Endometrial microvascular endothelial cells (primary cell): Measurements from ENCODE around the gene MLN. TPM values are rescaled to one million over a fixed set of nuclear protein-coding genes. Genes with fewer than 3 reads are reported as not detected.

Experiments used
- in situ Hi-C: cut with HindIII; loops from 2 replicates; pipeline ENCODE4 v1.10.0; 2017; ENCODE audit warnings: low sequenced_read_pairs, low pct_unique_long_range_greater_than_20kb; ENCODE audit errors: inconsistent ontology term
- total RNA-seq: library from RNA; depleted of rRNA; stranded (reverse); fragments of >200 nt; gene quantifications from one replicate; pipeline ENCODE4 v1.2.3, GENCODE V29; 2015; ENCODE audit errors: inconsistent ontology term

Gene MLN
- total RNA-seq, 1 donor from 2014 or later = not detected

- in situ Hi-C loops = no loop called here
These were observed 16.4 kb upstream of the MLN start for GRCh38 chr6:33820243-33820642.

- in situ Hi-C loops = no loop called here
These were observed 15.2 kb upstream of the MLN start for GRCh38 chr6:33819021-33819420.

GRCh38 chr6:33818293-33818692 is 14.5 kb upstream of the MLN start:
- in situ Hi-C loops = no loop called here

- in situ Hi-C loops = no loop called here
These were observed 13.7 kb upstream of the MLN start for GRCh38 chr6:33817489-33817888.

GRCh38 chr6:33816911-33817310 is 13.1 kb upstream of the MLN start:
- in situ Hi-C loops = no loop called here

- in situ Hi-C loops = no loop called here
These were observed 12.1 kb upstream of the MLN start for GRCh38 chr6:33815854-33816253.

- in situ Hi-C loops = no loop called here
These were observed 10.5 kb upstream of the MLN start for GRCh38 chr6:33813990-33814985.

GRCh38 chr6:33813246-33813904 is 9.6 kb upstream of the MLN start:
- in situ Hi-C loops = no loop called here

- in situ Hi-C loops = no loop called here
These were observed 8.9 kb upstream of the MLN start for GRCh38 chr6:33812669-33813068.

- in situ Hi-C loops = no loop called here
These were observed 5.8 kb upstream of the MLN start for GRCh38 chr6:33809594-33809993.

- in situ Hi-C loops = no loop called here
These were observed 4.9 kb upstream of the MLN start for GRCh38 chr6:33808641-33809180.

GRCh38 chr6:33807606-33808005 is 3.8 kb upstream of the MLN start:
- in situ Hi-C loops = no loop called here

GRCh38 chr6:33806841-33807240 is 3.0 kb upstream of the MLN start:
- in situ Hi-C loops = no loop called here

GRCh38 chr6:33802186-33802958 is 1.4 kb downstream of the MLN start:
- in situ Hi-C loops = no loop called here

GRCh38 chr6:33801611-33802010 is 2.2 kb downstream of the MLN start:
- in situ Hi-C loops = no loop called here

- in situ Hi-C loops = no loop called here
These were observed 3.4 kb downstream of the MLN start for GRCh38 chr6:33800248-33800969.

- in situ Hi-C loops = no loop called here
These were observed 4.2 kb downstream of the MLN start for GRCh38 chr6:33799454-33800113.

- in situ Hi-C loops = no loop called here
These were observed 5.4 kb downstream of the MLN start for GRCh38 chr6:33798343-33798848.
